AG09319 (cell line): ENCODE data around the gene NTN4.

Experiments used
- DNase-seq: peaks from one replicate; pipeline ENCODE4 v3.0.0-alpha.2; 2010; ENCODE audit warnings: low read depth; ENCODE audit errors: extremely low read depth
- TF ChIP-seq, protein P1 (sequence below): IDR thresholded peaks from 2 replicates; pipeline ENCODE4 v1.5.1; 2011; ENCODE audit warnings: low read depth, mild to moderate bottlenecking, inconsistent platforms, low read length, moderate library complexity

NTN4 gene

DNA sequence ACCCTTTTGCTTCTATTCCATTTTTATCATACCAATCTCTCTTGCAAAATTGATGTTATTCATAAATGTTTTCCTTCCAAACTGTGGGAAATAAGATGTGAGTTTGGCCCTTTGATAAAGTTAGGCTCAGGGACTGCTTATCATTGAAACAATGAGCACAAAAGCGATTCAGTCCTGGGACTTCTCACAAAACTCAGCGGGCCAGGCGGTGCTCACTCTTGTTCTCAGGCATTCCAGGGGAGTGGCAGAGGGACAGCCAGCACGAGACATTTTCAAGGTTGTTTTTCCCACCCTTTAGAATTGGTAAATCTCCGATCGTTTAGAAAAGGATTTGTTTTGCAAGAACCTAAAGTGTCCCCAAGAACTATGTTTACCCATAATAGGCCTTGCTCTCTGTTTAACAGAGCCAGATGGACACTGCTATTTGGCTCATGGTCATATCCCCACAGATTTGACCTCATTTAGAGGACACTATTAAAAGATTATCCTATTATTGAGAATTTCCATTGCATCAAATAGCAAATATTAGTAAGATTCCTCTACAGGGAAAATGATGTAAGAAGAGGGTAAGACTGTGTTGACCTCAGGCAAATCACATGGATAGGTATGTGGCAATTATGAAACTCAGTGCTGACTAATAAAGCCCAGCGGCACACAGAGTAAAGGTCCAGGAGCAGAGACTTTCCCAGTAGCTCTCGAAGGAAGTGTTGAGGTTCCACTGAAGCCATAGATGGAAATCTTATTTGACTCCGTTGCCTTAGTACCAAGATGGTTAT lies 136.6 kb downstream of the NTN4 start:
- DNase-seq, result peak; percentile 64

DNA sequence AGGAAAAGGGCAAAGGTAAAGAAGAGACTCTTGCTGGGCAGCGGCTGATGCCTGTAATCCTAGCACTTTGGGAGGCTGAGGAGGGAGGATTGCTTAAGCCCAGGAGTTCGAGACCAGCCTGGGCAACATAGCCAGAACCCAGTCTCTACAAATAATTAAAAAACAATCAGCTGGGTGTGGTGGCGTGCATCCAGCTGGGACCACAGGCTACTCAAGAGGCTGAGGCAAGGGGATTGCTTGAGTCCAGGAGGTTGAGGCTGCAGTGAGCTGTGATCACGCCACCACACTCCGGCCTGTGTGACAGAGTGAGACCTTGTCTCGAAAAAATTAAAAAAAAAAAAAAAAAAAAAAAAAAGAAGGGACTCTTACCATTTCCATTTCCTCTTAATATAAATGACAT lies 138.9 kb downstream of the NTN4 start:
- no peak for DNase-seq
- TF ChIP-seq, protein P1, sequence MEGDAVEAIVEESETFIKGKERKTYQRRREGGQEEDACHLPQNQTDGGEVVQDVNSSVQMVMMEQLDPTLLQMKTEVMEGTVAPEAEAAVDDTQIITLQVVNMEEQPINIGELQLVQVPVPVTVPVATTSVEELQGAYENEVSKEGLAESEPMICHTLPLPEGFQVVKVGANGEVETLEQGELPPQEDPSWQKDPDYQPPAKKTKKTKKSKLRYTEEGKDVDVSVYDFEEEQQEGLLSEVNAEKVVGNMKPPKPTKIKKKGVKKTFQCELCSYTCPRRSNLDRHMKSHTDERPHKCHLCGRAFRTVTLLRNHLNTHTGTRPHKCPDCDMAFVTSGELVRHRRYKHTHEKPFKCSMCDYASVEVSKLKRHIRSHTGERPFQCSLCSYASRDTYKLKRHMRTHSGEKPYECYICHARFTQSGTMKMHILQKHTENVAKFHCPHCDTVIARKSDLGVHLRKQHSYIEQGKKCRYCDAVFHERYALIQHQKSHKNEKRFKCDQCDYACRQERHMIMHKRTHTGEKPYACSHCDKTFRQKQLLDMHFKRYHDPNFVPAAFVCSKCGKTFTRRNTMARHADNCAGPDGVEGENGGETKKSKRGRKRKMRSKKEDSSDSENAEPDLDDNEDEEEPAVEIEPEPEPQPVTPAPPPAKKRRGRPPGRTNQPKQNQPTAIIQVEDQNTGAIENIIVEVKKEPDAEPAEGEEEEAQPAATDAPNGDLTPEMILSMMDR, result no peak

More for the DNA sequence above, 136.6 kb downstream of the NTN4 start:
- TF ChIP-seq, protein P1, result no peak

DNA sequence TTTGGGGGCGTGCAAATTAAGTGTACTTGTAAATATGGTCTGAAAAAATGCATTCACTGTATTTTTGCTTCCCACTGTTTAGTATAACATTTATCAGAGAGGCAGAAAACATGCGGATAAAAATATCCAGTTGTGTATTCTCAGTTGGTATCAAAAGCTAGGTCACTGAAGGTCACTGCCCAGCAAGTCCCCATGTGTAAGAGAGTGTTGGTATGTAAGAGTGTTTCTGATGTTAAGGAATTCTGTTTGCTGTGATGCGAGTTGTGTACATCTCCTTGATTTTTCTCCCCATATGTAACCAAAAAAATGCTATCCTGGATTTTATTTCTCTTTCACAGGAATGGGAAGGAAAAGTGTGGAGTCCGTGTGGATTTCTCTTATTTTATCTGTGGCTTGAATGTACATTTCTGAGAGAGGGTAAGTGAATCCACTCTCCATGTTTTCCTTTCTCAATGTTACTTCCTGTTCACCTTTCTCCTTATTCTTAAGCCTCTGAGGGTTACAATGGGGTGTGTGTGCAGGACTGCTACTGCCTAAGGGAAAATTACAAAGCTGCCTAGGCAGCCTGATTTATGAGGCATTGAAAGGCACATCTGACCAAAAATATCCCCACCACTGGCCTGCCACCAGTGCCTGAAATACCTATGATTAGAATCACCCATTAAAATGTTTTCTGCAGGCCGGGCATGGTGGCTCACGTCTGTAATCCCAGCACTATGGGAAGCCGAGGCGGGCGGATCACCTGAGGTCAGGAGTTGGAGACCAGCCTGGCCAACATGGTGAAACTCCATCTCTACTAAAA lies 141.4 kb downstream of the NTN4 start:
- DNase-seq, result no peak
- TF ChIP-seq, protein P1, result no peak

DNA sequence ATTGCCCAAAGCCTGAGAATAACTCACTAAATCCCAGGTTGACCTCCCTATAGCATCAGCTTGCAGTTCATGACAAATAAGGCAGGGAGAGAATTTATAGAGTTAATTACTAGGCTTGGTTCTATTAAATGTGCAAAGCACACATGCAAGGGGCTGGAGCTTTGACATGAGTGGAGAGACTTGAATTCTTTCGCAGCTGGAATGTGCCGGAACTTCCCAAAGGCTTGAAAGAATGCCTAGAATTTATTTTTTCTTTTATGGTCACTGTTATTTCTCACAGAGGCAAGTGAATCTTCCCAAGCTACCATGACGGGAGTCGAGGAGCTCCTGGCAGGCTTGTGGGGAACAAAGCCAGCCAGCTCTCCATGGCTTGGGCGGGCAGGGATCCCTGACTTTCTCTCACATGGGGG lies 143.8 kb downstream of the NTN4 start:
- TF ChIP-seq, protein P1, result no peak
- DNase-seq, result peak; percentile 38

DNA sequence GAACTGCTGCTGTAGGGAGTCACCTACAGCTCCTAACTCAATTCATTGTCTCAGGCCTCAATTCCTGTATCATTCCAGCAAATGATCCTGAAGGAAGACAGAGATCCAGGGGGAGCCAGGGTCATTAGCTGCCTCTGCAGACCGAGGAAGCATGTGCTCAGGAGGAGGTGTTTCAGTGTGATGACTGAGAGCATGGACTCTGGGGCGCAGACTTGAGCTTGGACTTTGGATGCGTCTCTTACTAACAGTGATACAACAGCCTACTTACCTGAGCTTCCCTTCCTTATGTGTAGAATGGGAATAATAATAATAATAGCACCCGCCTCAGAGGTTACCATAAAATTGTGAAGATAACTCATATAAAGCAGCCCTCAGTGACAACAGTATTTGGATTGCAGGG lies 147.3 kb downstream of the NTN4 start:
- TF ChIP-seq, protein P1, result no peak
- no peak for DNase-seq

DNA sequence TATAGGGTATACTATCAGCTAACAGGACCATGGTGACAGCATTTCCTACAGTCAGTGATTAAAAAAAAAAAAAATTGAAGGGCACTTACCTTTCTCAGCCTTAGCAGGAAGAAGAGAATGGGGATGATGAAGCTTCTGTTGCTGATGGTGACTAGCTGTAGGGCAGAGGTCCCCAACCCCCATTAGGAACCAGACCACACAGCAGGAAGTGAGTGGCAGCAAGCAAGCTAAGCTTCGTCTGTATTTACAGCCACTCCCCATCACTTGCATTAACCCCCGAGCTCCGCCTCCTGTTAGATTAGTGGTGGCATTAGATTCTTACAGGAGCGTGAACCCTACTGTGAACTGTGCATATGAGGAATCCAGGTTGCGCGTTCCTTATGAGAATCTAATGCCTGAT lies 148.0 kb downstream of the NTN4 start:
- TF ChIP-seq, protein P1, result no peak
- DNase-seq, result no peak
